ENCODE measurements around the gene TMEFF2.

DNA sequence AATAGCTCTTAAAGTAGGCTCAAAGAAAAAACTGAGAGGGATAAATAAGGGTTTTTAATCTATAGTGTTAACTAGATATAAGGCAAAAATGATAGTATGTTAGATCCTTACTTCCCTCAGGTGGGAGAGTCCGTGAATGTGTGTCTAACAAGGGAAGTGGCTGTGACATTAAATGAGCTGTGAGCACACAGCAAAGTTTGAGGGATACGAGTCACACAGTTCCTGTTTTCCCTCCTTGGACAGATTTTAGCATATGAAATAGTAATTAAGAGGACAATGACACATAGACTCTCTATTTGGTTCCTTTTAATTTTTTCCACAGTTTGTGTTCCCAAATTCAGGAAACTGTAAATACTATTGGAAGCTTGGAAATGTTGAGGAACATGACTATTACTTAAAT is 199.4 kb downstream of the TMEFF2 start:
- no peak for TF ChIP-seq CTCF (IDR thresholded peaks at IDR 0.05)
- no peak for TF ChIP-seq POLR2AphosphoS5 (IDR thresholded peaks at IDR 0.05)

Measured in upper lobe of left lung (tissue), 4 donors.